CD4-positive, alpha-beta memory T cell (primary cell): ENCODE data around the gene CT45A7. TPM values are rescaled to one million over a fixed set of nuclear protein-coding genes. Genes with fewer than 3 reads are reported as not detected.

Experiments
- polyA plus RNA-seq, 2 donors: library from polyadenylated mRNA; unstranded; fragments of 300-500 nt; fragmentation: Illumina TruSeq; gene quantifications; one replicate each; pipeline ENCODE4 v1.2.3, GENCODE V29; 2021
- total RNA-seq, 2 experiments: library from RNA; stranded (reverse); gene quantifications; one replicate each; pipeline ENCODE4 v1.2.3, GENCODE V29; 2021

CT45A7 gene
- total and polyA plus RNA-seq, 4 experiments from 2014 or later = not detected

Other genes starting within 250 kb of the CT45A7 start
- gene CT45A1, start 123.6 kb downstream of the CT45A7 start, total RNA-seq = not detected
- gene CT45A1, start 123.6 kb downstream of the CT45A7 start, polyA plus RNA-seq = not detected
- gene CT45A3, start 69.1 kb downstream of the CT45A7 start, total RNA-seq = not detected
- not detected for gene CT45A3, start 69.1 kb downstream of the CT45A7 start, polyA plus RNA-seq
- gene CT45A5, start 51.8 kb downstream of the CT45A7 start, total RNA-seq = not detected
- not detected for gene CT45A5, start 51.8 kb downstream of the CT45A7 start, polyA plus RNA-seq
- gene CT45A6, start 34.5 kb downstream of the CT45A7 start, total RNA-seq = not detected
- gene CT45A6, start 34.5 kb downstream of the CT45A7 start, polyA plus RNA-seq = not detected
- gene CT45A2, start 17.3 kb downstream of the CT45A7 start, total RNA-seq = not detected
- gene CT45A2, start 17.3 kb downstream of the CT45A7 start, polyA plus RNA-seq = not detected
- not detected for gene CT45A8, start 17.3 kb upstream of the CT45A7 start, total RNA-seq
- gene CT45A8, start 17.3 kb upstream of the CT45A7 start, polyA plus RNA-seq = not detected
- gene CT45A9, start 34.5 kb upstream of the CT45A7 start, total RNA-seq = not detected
- not detected for gene CT45A9, start 34.5 kb upstream of the CT45A7 start, polyA plus RNA-seq
- not detected for gene CT45A10, start 56.2 kb upstream of the CT45A7 start, total RNA-seq
- not detected for gene CT45A10, start 56.2 kb upstream of the CT45A7 start, polyA plus RNA-seq
- gene SAGE1, start 56.4 kb upstream of the CT45A7 start, total RNA-seq = not detected
- not detected for gene SAGE1, start 56.4 kb upstream of the CT45A7 start, polyA plus RNA-seq
- gene MMGT1, start 136.7 kb upstream of the CT45A7 start, total RNA-seq = 10 to 100 TPM; 28.5 to 29.0 TPM
- 10 to 100 TPM in 1 of 2 donors, 1 to 10 TPM in 1; 9.1 to 13.7 TPM for gene MMGT1, start 136.7 kb upstream of the CT45A7 start, polyA plus RNA-seq
- gene SLC9A6, start 148.2 kb upstream of the CT45A7 start, total RNA-seq = 10 to 100 TPM; 20.5 to 24.3 TPM
- gene SLC9A6, start 148.2 kb upstream of the CT45A7 start, polyA plus RNA-seq = 10 to 100 TPM; 20.7 to 30.1 TPM